Measurements from ENCODE around the gene TMF1.

TMF1 gene

GRCh38 chr3:69079269-69080159 is 27.4 kb upstream of the TMF1 start:
- DNase-seq = no peak

GRCh38 chr3:69072928-69073327 is 20.8 kb upstream of the TMF1 start:
- no peak for DNase-seq

GRCh38 chr3:69066121-69066520 is 14.0 kb upstream of the TMF1 start:
- no peak for DNase-seq

GRCh38 chr3:69065318-69065964 is 13.3 kb upstream of the TMF1 start:
- no peak for DNase-seq

- DNase-seq = no peak
Measured at GRCh38 chr3:69063636-69064035, 11.5 kb upstream of the TMF1 start.

- no peak for DNase-seq
Measured at GRCh38 chr3:69059688-69060087, 7.6 kb upstream of the TMF1 start.

GRCh38 chr3:69058947-69059224 is 6.8 kb upstream of the TMF1 start:
- no peak for DNase-seq

- no peak for DNase-seq
Measured at GRCh38 chr3:69058180-69058946, 6.2 kb upstream of the TMF1 start.

- DNase-seq = no peak
Measured at GRCh38 chr3:69052472-69052898, 352 bp upstream of the TMF1 start.

- no peak for DNase-seq
Measured at GRCh38 chr3:69048990-69049389, 3.1 kb downstream of the TMF1 start.

GRCh38 chr3:69044608-69045007 is 7.5 kb downstream of the TMF1 start:
- DNase-seq = no peak

- no peak for DNase-seq
Measured at GRCh38 chr3:69033470-69033869, 18.7 kb downstream of the TMF1 start.

- no peak for DNase-seq
Measured at GRCh38 chr3:69032737-69033136, 19.4 kb downstream of the TMF1 start.

- DNase-seq = no peak
Measured at GRCh38 chr3:69032142-69032541, 20.0 kb downstream of the TMF1 start.

GRCh38 chr3:69031635-69032034 is 20.5 kb downstream of the TMF1 start:
- no peak for DNase-seq

- no peak for DNase-seq
Measured at GRCh38 chr3:69020857-69021256, 31.3 kb downstream of the TMF1 start.

GRCh38 chr3:69020424-69020823 is 31.7 kb downstream of the TMF1 start:
- no peak for DNase-seq

- no peak for DNase-seq
Measured at GRCh38 chr3:69016901-69017300, 35.2 kb downstream of the TMF1 start.

- no peak for DNase-seq
Measured at GRCh38 chr3:69016102-69016501, 36.0 kb downstream of the TMF1 start.

GRCh38 chr3:69014022-69014580 is 38.0 kb downstream of the TMF1 start:
- no peak for DNase-seq

GRCh38 chr3:69013253-69014021 is 38.7 kb downstream of the TMF1 start, which contains the start of gene EOGT:
TSS of gene EOGT (minus strand) at chr3:69013684. CDS start at chr3:69009846, 3,838 bp downstream.
- DNase-seq = no peak

GRCh38 chr3:69012800-69013252 is 39.3 kb downstream of the TMF1 start:
- DNase-seq = no peak
